ENCODE results near the gene SUPT7L.
A peak's percentile ranks its signal among the peaks of the same experiment; 100 is the strongest.
"Not testable (repeated sequence)": the region's sequence is repeated elsewhere in the genome, so short reads cannot be mapped to it uniquely, and the experiment has no call there.

Gene SUPT7L

GRCh38 chr2:27638037-27638637 lies 25.3 kb downstream of the SUPT7L start:
- DNase-seq (ENCODE audit: low read depth): no peak

GRCh38 chr2:27636766-27637165 lies 26.6 kb downstream of the SUPT7L start:
- no peak for DNase-seq (ENCODE audit: low read depth)

GRCh38 chr2:27634291-27634690 lies 29.1 kb downstream of the SUPT7L start:
- DNase-seq (ENCODE audit: low read depth): no peak

- DNase-seq (ENCODE audit: low read depth): not testable (repeated sequence)
Measured at GRCh38 chr2:27630257-27630656, 33.2 kb downstream of the SUPT7L start.

- peak; percentile 71 for DNase-seq (ENCODE audit: low read depth)
Measured at GRCh38 chr2:27628767-27629709, 34.4 kb downstream of the SUPT7L start, which contains the start of the genes CCDC121 and GPN1. CCDC121 (minus strand) TSS chr2:27629012; CDS start chr2:27627799, 1,213 bp downstream. GPN1 (plus strand) TSS chr2:27629050; CDS start chr2:27629059, 9 bp downstream.

- peak; percentile 66 for DNase-seq (ENCODE audit: low read depth)
Measured at GRCh38 chr2:27627963-27628766, 35.2 kb downstream of the SUPT7L start.

GRCh38 chr2:27626921-27627320 lies 36.5 kb downstream of the SUPT7L start:
- not testable (repeated sequence) for DNase-seq (ENCODE audit: low read depth)

- not testable (repeated sequence) for DNase-seq (ENCODE audit: low read depth)
Measured at GRCh38 chr2:27626323-27626722, 37.1 kb downstream of the SUPT7L start.

- DNase-seq (ENCODE audit: low read depth): no peak
Measured at GRCh38 chr2:27624943-27625342, 38.5 kb downstream of the SUPT7L start.

- peak; percentile 78 for DNase-seq (ENCODE audit: low read depth)
Measured at GRCh38 chr2:27622921-27623384, 40.5 kb downstream of the SUPT7L start.

GRCh38 chr2:27621524-27621923 lies 41.9 kb downstream of the SUPT7L start:
- no peak for DNase-seq (ENCODE audit: low read depth)

GRCh38 chr2:27615316-27615715 lies 48.1 kb downstream of the SUPT7L start:
- no peak for DNase-seq (ENCODE audit: low read depth)

- DNase-seq (ENCODE audit: low read depth): no peak
Measured at GRCh38 chr2:27613985-27614384, 49.4 kb downstream of the SUPT7L start.

GRCh38 chr2:27606611-27607010 lies 56.8 kb downstream of the SUPT7L start:
- DNase-seq (ENCODE audit: low read depth): no peak
